ENCODE data around the gene NLRC5. TPM values are rescaled to one million over a fixed set of nuclear protein-coding genes. Genes with fewer than 3 reads are reported as not detected.

The NLRC5 gene
- total RNA-seq, 1 experiment from 2014 or later = 2.4 TPM

GRCh38 chr16:57017251-57017650 is 27.9 kb downstream of the NLRC5 start:
- no peak overlapping the region for H3K18ac ChIP-seq (ENCODE audit: insufficient read length, low read depth, low read length)
- H4K8ac ChIP-seq (replicated peaks; ENCODE audit: insufficient read length, low read depth, low read length) = no peak overlapping the region
- no peaks in the 10 kb centered on the region for H3K79me1 ChIP-seq (ENCODE audit: insufficient read depth, low read depth, low read length, poor library complexity, severe bottlenecking)
- no peak overlapping the region for H2AFZ ChIP-seq (ENCODE audit: low read length)
- H3K56ac ChIP-seq (ENCODE audit: insufficient read length, low read depth, low read length) = no peak overlapping the region
- H4K5ac ChIP-seq (ENCODE audit: insufficient read length, low read depth, low read length) = no peak overlapping the region
- no peaks in the 10 kb centered on the region; a peak in 1 of 7 replicates for H3K36me3 Mint-ChIP-seq (ENCODE audit: insufficient read depth in 1 of 3, low read depth in 3 of 3)
- no peak overlapping the region for H3K27ac Mint-ChIP-seq
- no peaks in the 10 kb centered on the region for H3K27me3 ChIP-seq (ENCODE audit: insufficient read depth, low read length)
- no peak overlapping the region for H2BK15ac ChIP-seq (ENCODE audit: low read depth, low read length)
- H3K4me3 Mint-ChIP-seq = no peak overlapping the region
- no peaks in the 10 kb centered on the region for H3K23me2 ChIP-seq (ENCODE audit: insufficient read length, low read depth, low read length, poor library complexity, severe bottlenecking)
- no peak overlapping the region for H2AK5ac ChIP-seq (ENCODE audit: insufficient read length, low read length)
- H4K91ac ChIP-seq (ENCODE audit: insufficient read length, low read depth, low read length) = no peak overlapping the region
- H3K27ac ChIP-seq (ENCODE audit: insufficient read length, low read depth, low read length) = no peak overlapping the region
- H3K9me3 Mint-ChIP-seq = no peaks in the 10 kb centered on the region
- no CpG with 5 or more reads among the region's 1 CpG for WGBS (ENCODE audit: extremely low coverage, insufficient read length, low lambda C conversion rate)
- no peak overlapping the region for H3K23ac ChIP-seq (ENCODE audit: insufficient read length, low read depth, low read length)
- H2BK5ac ChIP-seq (ENCODE audit: insufficient read length, low read length) = no peak overlapping the region
- DNase-seq = no peak
- H3K9ac ChIP-seq (ENCODE audit: extremely low read depth, insufficient read length, low read length) = no peak overlapping the region
- no peak overlapping the region for H3K14ac ChIP-seq (ENCODE audit: insufficient read depth, low read length)
- H4K20me1 ChIP-seq (ENCODE audit: control insufficient read depth, insufficient read depth, insufficient read length) = no peaks in the 10 kb centered on the region
- no peaks in the 10 kb centered on the region for H3K9me3 ChIP-seq (ENCODE audit: control insufficient read depth, low read depth, low read length)
- H3K4me2 ChIP-seq (ENCODE audit: insufficient read depth, insufficient read length, low read length) = no peak overlapping the region
- no peak for TF ChIP-seq CTCF (conservative IDR thresholded peaks at IDR 0.05)
- no peak overlapping the region for H2BK20ac ChIP-seq (ENCODE audit: low read depth, low read length, poor library complexity, severe bottlenecking)
- H3T11ph ChIP-seq (ENCODE audit: low read length) = no peak overlapping the region
- H3K4me1 ChIP-seq (ENCODE audit: insufficient read depth, low read length) = no peaks in the 10 kb centered on the region
- no peak overlapping the region for H2BK12ac ChIP-seq (ENCODE audit: insufficient read length, low read depth, low read length)
- no peaks in the 10 kb centered on the region; the same call in 1 of the 2 replicates for H3K27me3 Mint-ChIP-seq (ENCODE audit: low read depth)
- no peak overlapping the region for H3K4ac ChIP-seq (ENCODE audit: low read depth, low read length)
- no peaks in the 10 kb centered on the region for H3K79me2 ChIP-seq (ENCODE audit: insufficient read depth, low read length)
- no peak overlapping the region for H2BK120ac ChIP-seq (ENCODE audit: low read depth, low read length, poor library complexity, severe bottlenecking)
- peaks cover 4% of the 10 kb centered on the region in 2 experiments for H3K4me1 Mint-ChIP-seq

All from H9 (cell line).